ENCODE results near the gene SH3BP5.

The SH3BP5 gene

GRCh38 chr3:15324379-15324808, 8.0 kb downstream of the SH3BP5 start:
- no peak for DNase-seq

GRCh38 chr3:15323063-15323462, 9.3 kb downstream of the SH3BP5 start:
- no peak for DNase-seq

GRCh38 chr3:15321349-15321748, 11.0 kb downstream of the SH3BP5 start:
- DNase-seq = no peak

DNA sequence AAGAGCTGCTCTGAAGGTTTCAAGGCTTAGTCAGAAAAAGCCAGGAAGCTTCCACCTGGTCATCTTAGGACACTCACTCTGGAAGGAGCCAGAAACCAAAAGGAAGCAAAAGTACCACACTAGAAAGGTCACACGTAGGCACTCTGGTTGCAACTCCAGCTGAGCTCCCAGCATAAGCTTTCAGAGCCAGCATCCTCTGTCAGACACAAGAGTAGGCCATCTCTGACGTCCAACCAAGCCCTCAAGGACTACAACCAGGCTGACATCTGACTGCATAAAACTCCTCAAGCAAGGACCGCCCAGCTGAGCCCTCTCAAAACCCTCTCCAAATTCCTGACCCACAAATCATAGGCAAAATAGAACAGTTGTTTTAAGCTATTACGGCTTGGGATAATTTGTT, 12.8 kb downstream of the SH3BP5 start:
- peak; percentile 82 for DNase-seq

DNA sequence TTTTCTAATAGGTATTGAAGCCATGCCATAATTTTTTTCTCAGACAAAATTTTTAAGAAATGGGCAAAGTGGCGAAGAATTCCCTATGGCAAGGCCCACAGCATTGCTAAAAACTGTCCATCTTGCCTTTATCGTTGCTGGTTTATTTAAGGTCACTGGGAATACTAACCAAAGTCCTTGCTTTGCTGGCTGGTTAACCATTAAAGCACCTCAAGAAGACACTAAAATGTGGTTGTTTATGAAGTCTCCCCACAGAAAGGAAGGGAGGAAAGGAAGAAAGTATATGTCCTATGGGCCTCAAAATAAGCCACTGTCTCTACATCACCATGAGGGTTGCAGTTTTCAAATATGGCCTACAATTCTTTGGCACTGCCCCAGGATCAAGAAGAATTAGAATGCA, 13.2 kb downstream of the SH3BP5 start:
- no peak for DNase-seq

- no peak for DNase-seq
Observed at GRCh38 chr3:15318661-15319060, 13.7 kb downstream of the SH3BP5 start.

GRCh38 chr3:15316998-15317435, 15.4 kb downstream of the SH3BP5 start:
- DNase-seq = peak; percentile 81

- peak; percentile 76 for DNase-seq
Observed at GRCh38 chr3:15315003-15315402, 17.4 kb downstream of the SH3BP5 start.

DNA sequence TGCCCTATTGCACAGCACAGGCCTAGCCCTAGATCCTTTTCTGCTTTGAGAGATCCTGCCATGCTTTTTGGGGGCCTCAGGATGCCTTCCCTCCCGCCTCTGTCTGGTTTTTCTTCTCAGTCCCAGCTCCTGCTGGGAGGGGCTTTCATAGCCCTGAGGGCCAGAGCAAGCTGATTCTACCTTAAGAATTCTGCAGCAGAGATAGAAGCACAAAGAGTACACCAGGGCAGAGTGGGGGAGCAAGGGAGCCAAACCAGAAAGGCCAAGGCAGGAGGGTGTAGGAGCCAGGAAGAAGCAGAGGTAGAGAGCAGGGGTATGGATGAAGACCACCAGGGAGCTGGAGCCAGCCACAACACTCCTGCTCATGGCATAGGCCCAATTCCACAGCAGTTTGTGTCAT, 18.1 kb downstream of the SH3BP5 start:
- no peak for DNase-seq

DNA sequence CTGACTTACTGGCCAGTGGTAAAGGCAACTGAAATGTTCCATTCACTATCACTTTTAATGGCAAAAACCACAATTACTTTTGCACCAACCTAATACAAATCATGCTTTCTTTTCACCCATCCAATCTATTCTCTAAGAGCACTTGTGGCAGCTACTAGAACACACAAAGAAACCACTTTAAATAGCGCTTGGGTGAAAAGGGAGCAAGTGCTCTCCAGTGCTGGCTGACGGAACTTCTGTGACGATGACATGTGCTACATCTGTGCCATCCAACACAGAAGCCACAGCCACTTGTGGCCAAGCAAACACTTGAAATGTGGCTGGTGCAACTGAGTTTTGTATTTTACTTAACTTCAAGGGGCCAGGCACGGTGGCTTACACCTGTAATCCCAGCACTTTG, 18.9 kb downstream of the SH3BP5 start:
- no peak for DNase-seq

DNA sequence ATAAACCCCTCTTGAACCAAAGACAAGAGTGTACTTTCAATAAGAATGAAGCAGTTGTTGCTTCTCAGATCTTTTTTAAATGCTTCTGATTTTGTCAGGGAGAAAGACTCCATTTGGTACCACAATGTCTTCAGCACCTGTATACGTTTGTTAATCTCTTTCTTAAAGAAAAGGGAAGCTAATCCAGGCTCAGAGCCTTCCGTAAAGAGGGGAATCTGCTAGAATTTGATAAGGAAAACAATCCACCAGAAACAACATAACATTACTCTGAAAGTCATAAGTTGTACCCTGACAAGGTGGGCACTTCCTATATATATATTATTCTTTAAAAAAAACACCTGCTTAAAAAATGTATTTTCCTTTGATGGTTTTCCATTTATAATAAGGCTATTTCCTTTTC, 19.8 kb downstream of the SH3BP5 start:
- no peak for DNase-seq

- peak; percentile 84 for DNase-seq
Observed at GRCh38 chr3:15310491-15311370, 21.7 kb downstream of the SH3BP5 start.

GRCh38 chr3:15309662-15310335, 22.6 kb downstream of the SH3BP5 start:
- DNase-seq = peak; percentile 73

DNA sequence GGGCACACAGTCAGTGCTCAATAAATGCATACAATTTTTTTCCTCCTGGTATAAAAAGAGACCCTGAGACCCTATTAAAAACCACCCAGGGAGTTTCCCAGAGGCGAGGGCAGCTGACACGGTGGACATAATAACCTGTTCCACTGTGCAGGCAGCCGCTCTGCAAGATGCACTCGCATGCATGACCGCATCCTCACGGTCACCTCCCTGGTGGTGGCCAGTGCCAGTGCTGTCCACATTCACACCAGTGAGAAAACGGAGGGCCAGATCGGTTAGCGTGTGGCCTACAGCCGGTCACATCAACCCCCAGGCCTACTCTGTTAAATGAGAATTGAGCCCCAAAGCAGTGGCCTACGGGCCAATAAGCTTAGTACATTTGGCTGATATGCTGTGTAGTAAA, 24.8 kb downstream of the SH3BP5 start:
- DNase-seq = no peak

GRCh38 chr3:15306979-15307359, 25.4 kb downstream of the SH3BP5 start:
- no peak for DNase-seq

DNA sequence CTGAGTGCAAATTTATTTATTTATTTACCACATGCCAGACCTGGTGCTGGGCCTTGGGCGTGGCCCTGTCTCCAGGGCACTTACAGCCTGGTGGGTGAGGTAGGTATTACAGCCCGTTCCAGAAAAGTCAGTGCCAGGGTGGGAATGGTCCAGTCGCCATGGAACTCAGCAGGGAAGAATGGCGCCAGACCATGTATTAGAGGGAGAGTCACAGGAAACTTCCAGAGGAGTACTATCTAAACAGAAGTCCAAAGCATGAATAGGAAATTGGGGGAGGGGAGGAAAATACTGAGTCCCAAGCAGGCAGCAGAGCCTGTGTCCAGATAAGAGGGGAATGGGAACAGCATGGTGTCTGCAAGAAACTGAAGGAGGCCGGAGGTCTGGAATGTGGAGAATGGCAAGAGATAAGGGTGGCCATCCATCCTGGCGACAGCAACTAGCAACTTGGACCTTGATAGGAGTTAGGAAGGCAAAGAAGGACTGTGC, 27.0 kb downstream of the SH3BP5 start:
- DNase-seq = no peak

- DNase-seq = no peak
Observed at GRCh38 chr3:15303728-15304127, 28.7 kb downstream of the SH3BP5 start.

DNA sequence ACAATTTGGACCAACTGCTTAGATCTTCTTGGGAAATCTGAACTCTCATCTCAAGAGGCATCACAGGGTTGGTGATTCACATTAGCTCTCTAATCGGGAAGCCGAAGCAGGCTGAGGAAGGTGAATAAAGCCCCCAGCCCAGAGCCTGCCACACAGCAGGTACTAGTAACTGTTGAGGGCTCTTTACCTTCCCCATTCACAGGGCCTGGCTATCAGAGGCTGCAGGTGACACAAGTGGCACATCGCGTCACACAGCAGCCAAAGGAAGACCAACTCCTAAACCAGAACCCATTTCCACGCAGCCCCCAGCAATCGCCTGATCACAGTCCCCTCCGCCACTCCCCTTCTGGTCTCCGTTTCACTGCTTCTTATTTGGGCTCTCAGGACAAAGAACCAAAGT, 29.2 kb downstream of the SH3BP5 start:
- no peak for DNase-seq

- no peak for DNase-seq
Observed at GRCh38 chr3:15301761-15302160, 30.6 kb downstream of the SH3BP5 start.

GRCh38 chr3:15300323-15301078, 31.9 kb downstream of the SH3BP5 start:
- DNase-seq = peak; percentile 70

DNA sequence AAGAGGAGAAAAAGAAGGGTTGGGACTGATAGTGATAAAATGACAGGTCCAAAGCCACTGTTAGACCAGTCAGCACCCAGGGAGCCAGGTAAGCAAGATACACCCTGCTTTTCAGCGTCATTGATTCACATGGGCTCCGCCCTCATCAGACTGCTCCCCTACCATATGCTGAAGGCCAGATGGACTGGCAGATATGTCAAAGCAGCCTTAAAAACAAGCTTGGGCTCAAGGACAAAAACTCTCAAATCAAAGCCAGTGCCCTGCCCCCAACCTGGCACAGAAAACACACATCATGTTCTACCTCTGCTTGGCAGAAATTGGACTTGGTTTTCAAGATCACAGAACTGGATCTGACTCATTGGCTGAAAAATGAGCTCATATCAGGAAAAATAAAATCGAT, 33.4 kb downstream of the SH3BP5 start:
- DNase-seq = no peak

DNA sequence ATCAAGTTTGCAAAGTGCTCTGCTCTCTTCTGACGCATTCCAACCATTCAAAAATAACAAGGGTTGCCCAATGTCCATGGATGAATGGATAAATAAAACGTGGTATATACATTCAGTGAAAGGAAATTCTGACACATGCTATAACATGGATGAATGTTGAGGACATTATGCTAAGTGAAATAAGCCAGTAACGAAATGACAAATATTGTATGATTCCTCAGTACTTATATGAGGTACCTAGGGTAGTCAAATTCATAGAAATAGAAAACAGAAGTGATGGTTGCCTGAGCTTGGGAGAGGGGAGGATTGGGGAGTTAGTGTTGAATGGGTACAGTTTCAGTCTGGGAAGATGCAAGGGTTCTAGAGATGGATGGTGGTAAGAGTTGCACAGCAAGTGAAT, 33.9 kb downstream of the SH3BP5 start:
- DNase-seq = no peak

DNA sequence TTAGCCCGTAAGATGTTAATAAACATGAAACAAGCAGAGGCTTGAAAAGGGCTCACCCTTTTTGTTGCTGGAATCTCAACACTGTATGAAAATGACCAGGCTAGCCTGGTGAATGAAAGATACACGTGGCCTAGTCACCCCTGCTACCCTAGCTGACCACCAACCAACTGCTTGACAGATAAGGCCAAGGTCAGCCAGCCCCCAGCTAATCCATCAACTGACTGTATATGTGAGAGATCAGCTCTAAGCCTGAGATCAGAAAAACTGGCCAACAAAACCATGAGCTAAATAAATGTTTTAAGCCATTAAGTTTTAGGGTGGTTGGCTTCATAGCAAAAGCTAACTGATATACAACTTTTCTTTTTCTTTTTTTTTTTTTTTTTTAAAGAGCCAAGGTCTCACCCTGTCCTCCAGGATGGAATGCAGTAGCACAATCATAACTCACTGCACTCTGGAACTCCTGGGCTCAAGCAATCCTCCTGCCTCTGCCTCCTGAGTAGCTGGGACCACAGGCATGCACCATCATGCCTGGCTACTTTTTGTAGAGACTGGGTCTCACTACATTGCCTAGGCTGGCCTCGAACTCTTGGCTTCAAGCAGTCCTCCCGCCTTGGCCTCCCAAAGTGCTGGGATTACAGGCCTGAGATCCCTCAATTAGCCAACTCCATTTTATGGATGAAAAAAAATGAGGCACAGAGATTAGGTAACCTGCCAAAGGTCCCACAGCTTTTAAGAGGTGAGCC, 34.6 kb downstream of the SH3BP5 start:
- no peak for DNase-seq

Data from fibroblast of skin of right biceps (primary cell).